Medulla oblongata (tissue), 1 donor: ENCODE data around the gene SLC35F6.
"Not testable (repeated sequence)": the region's sequence is repeated elsewhere in the genome, so short reads cannot be mapped to it uniquely, and the experiment has no call there.

ENCODE experiments used
- DNase-seq: peaks from one replicate; pipeline ENCODE4 v3.0.0-alpha.2; 2015; ENCODE audit errors: extremely low spot score

The SLC35F6 gene

GRCh38 chr2:26730549-26731344, 33.3 kb upstream of the SLC35F6 start:
- no peak for DNase-seq

GRCh38 chr2:26731714-26732113, 32.4 kb upstream of the SLC35F6 start:
- no peak for DNase-seq

- no peak for DNase-seq
Measured at GRCh38 chr2:26732446-26732845, 31.6 kb upstream of the SLC35F6 start.

GRCh38 chr2:26733413-26733812, 30.7 kb upstream of the SLC35F6 start:
- no peak for DNase-seq

- no peak for DNase-seq
Measured at GRCh38 chr2:26735097-26735496, 29.0 kb upstream of the SLC35F6 start.

GRCh38 chr2:26735883-26736588, 28.0 kb upstream of the SLC35F6 start:
- DNase-seq, result peak; percentile 51

- no peak for DNase-seq
Measured at GRCh38 chr2:26737221-26737620, 26.9 kb upstream of the SLC35F6 start.

- DNase-seq, result no peak
Measured at GRCh38 chr2:26738481-26738880, 25.6 kb upstream of the SLC35F6 start.

GRCh38 chr2:26739514-26739913, 24.6 kb upstream of the SLC35F6 start:
- no peak for DNase-seq

- no peak for DNase-seq
Measured at GRCh38 chr2:26740346-26740745, 23.7 kb upstream of the SLC35F6 start.

- no peak for DNase-seq
Measured at GRCh38 chr2:26740890-26741302, 23.2 kb upstream of the SLC35F6 start.

GRCh38 chr2:26742048-26742770, 21.9 kb upstream of the SLC35F6 start:
- DNase-seq, result no peak

GRCh38 chr2:26743852-26744251, 20.2 kb upstream of the SLC35F6 start:
- DNase-seq, result no peak

- DNase-seq, result no peak
Measured at GRCh38 chr2:26744953-26745352, 19.1 kb upstream of the SLC35F6 start.

- peak; percentile 93 for DNase-seq
Measured at GRCh38 chr2:26745609-26746327, 18.3 kb upstream of the SLC35F6 start.

GRCh38 chr2:26746934-26747333, 17.1 kb upstream of the SLC35F6 start:
- no peak for DNase-seq

GRCh38 chr2:26749787-26750420, 14.2 kb upstream of the SLC35F6 start:
- not testable (repeated sequence) for DNase-seq

GRCh38 chr2:26750467-26750866, 13.6 kb upstream of the SLC35F6 start:
- not testable (repeated sequence) for DNase-seq

- DNase-seq, result no peak
Measured at GRCh38 chr2:26752656-26753055, 11.4 kb upstream of the SLC35F6 start.

- DNase-seq, result no peak
Measured at GRCh38 chr2:26754539-26754938, 9.5 kb upstream of the SLC35F6 start.

- no peak for DNase-seq
Measured at GRCh38 chr2:26754972-26755670, 9.0 kb upstream of the SLC35F6 start.
